Adrenal gland (tissue), 5 donors: Measurements from ENCODE around the gene DNAH6.

Experiments used
- POLR2A ChIP-seq, 2 donors: fragments of 450-650 bp; IDR thresholded peaks; one replicate each; pipeline ENCODE4 v1.6.1; 2017; ENCODE audit warnings: antibody characterized with exemption in 2 of 2, mild to moderate bottlenecking in 2 of 2, moderate library complexity in 1 of 2
- TF ChIP-seq, protein P1 (sequence below), 6 experiments: fragments of 450-650 bp in 4 of 6; fragments of 200-600 bp in 2 of 6; sonication (generic) in 1 of 6; IDR thresholded peaks; 1 replicate in 5 of 6; 2 replicates in 1 of 6; pipeline versions ENCODE4 v1.5.1 to v1.8.0; 2016 to 2021; ENCODE audit warnings: antibody characterized with exemption in 6 of 6, mild to moderate bottlenecking in 2 of 6, moderate library complexity in 1 of 6
- donor health status: DM: no; HTN: no; CAD: no.

DNA sequence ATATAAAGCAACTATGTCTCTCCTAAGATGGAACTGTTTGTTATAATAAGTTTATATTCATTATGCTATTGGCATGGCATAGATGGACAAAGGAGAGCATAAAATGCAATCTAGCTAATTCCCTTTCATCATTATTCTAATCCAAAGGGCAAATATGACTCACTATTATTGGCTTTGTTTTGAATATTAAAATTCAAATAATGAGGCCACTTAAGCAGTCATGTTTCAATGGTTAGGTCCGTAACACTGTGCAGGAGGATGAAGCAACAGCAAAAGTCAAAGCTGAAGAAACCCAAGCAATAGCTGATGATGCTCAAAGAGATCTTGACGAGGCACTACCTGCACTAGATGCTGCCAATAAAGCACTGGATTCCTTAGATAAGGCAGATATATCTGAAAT is 187.5 kb downstream of the DNAH6 start:
- no peak for TF ChIP-seq POLR2A (IDR thresholded peaks at IDR 0.05)
- TF ChIP-seq, protein P1, sequence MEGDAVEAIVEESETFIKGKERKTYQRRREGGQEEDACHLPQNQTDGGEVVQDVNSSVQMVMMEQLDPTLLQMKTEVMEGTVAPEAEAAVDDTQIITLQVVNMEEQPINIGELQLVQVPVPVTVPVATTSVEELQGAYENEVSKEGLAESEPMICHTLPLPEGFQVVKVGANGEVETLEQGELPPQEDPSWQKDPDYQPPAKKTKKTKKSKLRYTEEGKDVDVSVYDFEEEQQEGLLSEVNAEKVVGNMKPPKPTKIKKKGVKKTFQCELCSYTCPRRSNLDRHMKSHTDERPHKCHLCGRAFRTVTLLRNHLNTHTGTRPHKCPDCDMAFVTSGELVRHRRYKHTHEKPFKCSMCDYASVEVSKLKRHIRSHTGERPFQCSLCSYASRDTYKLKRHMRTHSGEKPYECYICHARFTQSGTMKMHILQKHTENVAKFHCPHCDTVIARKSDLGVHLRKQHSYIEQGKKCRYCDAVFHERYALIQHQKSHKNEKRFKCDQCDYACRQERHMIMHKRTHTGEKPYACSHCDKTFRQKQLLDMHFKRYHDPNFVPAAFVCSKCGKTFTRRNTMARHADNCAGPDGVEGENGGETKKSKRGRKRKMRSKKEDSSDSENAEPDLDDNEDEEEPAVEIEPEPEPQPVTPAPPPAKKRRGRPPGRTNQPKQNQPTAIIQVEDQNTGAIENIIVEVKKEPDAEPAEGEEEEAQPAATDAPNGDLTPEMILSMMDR (IDR thresholded peaks at IDR 0.05): no peak
